ENCODE results near the gene HERPUD1. TPM values are rescaled to one million over a fixed set of nuclear protein-coding genes. Genes with fewer than 3 reads are reported as not detected.
A peak's percentile ranks its signal among the peaks of the same experiment; 100 is the strongest.

The HERPUD1 gene
- total RNA-seq, 3 donors from 2014 or later = 123 to 162 (median 149) TPM

DNA sequence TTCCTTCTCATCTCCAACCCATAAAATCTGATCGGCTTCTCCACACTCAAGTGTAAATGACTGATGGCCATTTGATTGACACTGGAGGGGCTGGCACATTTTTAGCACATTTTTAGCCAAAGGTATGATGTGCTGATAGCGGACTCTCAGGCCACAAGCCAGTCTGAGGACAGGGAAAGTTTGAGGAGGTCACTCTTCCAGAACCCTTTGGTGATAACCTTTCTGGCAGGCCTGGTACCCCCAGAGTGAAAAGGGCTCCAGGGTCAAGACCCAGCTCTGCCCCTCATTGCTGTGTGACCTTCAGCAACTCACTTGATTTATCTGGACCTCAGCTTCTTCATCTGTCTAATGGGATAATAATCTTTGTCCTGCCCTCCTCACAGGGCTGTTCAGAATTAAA lies 55.8 kb downstream of the HERPUD1 start:
- TF ChIP-seq POLR2A (IDR thresholded peaks at IDR 0.05) (no peak), POLR2AphosphoS5 (IDR thresholded peaks at IDR 0.05) (no peak)
- TF ChIP-seq, protein P1, sequence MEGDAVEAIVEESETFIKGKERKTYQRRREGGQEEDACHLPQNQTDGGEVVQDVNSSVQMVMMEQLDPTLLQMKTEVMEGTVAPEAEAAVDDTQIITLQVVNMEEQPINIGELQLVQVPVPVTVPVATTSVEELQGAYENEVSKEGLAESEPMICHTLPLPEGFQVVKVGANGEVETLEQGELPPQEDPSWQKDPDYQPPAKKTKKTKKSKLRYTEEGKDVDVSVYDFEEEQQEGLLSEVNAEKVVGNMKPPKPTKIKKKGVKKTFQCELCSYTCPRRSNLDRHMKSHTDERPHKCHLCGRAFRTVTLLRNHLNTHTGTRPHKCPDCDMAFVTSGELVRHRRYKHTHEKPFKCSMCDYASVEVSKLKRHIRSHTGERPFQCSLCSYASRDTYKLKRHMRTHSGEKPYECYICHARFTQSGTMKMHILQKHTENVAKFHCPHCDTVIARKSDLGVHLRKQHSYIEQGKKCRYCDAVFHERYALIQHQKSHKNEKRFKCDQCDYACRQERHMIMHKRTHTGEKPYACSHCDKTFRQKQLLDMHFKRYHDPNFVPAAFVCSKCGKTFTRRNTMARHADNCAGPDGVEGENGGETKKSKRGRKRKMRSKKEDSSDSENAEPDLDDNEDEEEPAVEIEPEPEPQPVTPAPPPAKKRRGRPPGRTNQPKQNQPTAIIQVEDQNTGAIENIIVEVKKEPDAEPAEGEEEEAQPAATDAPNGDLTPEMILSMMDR (IDR thresholded peaks at IDR 0.05) = no peak
- intact Hi-C loops (cut with DNase I; ENCODE audit: low total_unique reads) = no loop called here
- Histone ChIP-seq H3K27ac (peak overlapping the region in 1 of 2 donors; percentile 94), H3K27me3 (no peaks in the 10 kb centered on the region), H3K36me3 (no peaks in the 10 kb centered on the region), H3K4me1 (peaks cover 0 to 5% of the 10 kb centered on the region in 2 donors), H3K9me3 (no peaks in the 10 kb centered on the region), H3K4me3 (no peak overlapping the region)
- no peak for DNase-seq (ENCODE audit: low spot score in 2 of 2)

DNA sequence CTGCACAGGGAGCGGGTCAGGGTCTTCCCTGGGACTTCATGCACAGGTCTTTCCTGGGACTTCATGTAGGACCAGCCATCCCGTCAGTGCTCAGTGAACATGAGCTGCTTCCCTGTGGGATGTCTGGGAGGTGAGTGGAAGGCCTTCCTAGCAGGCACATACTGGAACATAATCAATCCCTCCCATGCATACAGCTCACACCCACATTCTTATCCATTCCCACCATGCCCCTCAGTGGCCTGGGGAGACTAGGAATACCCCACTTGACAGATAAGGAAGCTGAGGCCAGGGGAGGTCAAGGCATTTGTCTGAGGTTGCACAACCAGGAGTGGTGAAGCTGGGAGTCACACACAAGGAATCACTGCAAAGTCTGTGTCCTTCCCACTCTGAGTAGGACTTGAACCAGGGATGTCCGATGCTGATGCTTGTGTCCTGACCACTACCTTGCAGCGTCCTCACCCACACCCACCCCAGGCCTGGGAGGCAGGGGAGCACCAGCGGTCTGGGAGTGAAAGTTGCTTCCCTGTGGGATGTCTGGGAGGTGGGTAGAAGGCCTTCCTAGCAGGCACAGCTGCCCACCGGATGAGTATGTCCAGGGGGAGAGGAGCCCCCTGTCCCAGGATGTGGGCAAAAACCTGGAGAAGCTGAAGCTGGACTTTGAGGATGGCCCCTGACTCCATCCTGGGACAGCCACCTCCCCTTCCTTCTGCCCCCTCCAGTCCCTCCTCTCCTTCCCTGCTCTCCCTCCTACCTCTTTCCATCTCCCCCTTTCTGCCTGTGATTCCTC lies 56.4 kb downstream of the HERPUD1 start:
- Histone ChIP-seq H3K4me3 (peak overlapping the region; percentile 76 to 92 (median 80)), H3K4me1 (peaks cover 0 to 5% of the 10 kb centered on the region in 2 donors), H3K9me3 (no peaks in the 10 kb centered on the region), H3K36me3 (no peaks in the 10 kb centered on the region), H3K27ac (peak overlapping the region; percentile 82 to 94), H3K27me3 (no peaks in the 10 kb centered on the region)
- DNase-seq (ENCODE audit: low spot score in 2 of 2) = no peak
- TF ChIP-seq, protein P1 (IDR thresholded peaks at IDR 0.05) = no peak
- TF ChIP-seq POLR2A (IDR thresholded peaks at IDR 0.05) (no peak), POLR2AphosphoS5 (IDR thresholded peaks at IDR 0.05) (no peak)
- intact Hi-C loops (cut with DNase I; ENCODE audit: low total_unique reads) = no loop called here

DNA sequence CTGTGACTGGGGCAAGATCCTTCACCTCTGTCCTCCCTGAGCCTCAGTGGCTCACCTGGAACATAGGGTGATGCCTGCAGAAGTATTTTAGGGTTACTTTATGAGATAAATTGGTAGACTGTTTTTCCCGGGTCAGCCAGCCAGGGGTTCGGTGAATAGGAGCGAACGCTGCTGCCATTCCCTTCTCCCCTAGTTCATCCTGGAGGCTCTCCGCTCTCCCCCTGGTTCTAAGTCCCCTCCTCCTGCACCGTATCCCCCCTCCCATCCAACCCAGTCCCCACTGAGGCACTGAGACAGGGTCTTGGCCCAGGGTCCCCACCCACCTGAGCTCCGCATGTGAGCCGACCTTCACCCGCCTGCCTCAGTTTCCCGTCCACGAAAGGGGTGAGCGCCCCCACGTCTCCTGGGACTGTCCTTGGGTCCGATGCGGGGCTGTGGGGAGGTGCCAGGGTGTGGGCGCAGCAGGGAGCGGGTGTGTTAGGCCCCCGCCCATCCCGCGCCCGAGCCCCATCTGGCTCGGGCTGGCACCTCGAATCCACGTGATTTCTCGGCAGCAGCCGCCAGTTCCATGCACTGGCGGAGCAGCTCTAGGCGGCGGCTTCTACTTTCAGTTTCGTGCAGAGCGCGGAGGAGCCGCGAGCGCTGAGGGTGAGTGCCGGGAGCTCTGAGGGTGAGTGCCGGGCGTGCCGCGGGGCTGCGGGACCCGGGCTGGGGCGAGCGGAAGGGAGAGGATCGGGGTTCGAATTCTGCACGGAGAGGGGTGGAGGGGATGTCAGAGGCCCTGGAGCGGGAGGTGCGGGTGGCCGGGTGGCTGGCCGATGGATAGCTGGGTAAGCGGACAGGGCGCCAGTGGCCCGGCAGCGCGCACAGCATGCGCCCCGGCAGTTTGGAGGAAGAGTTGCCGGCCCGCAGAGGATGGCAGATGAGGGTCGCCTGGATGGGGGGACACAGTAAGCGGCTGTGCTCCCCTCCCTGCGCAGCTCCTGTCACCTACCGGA lies 57.3 kb downstream of the HERPUD1 start, which contains the start of gene NLRC5:
TSS of gene NLRC5 (plus strand) at position 610 of the 998 bp plus-strand sequence. CDS start 31,156 bp downstream, outside the sequence.
- Histone ChIP-seq H3K9me3 (no peaks in the 10 kb centered on the region), H3K27me3 (no peaks in the 10 kb centered on the region), H3K27ac (peak within 1 kb of the TSS; percentile 82 to 94), H3K4me3 (peak within 1 kb of the TSS; percentile 76 to 92 (median 80)), H3K4me1 (peaks cover 0 to 5% of the 10 kb centered on the region in 2 donors), H3K36me3 (no peaks in the 10 kb centered on the region)
- TF ChIP-seq, protein P1 (IDR thresholded peaks at IDR 0.05) = no peak
- TF ChIP-seq POLR2A (IDR thresholded peaks at IDR 0.05) = no peak
- TF ChIP-seq POLR2AphosphoS5 (IDR thresholded peaks at IDR 0.05) = peak; percentile 59 to 91 (median 90)
- intact Hi-C loops (cut with DNase I; ENCODE audit: low total_unique reads) = no loop called here
- DNase-seq (ENCODE audit: low spot score in 2 of 2) = peak; percentile 65 to 75

GRCh38 chr16:56989988-56990387 lies 58.0 kb downstream of the HERPUD1 start:
- Histone ChIP-seq H3K36me3 (no peaks in the 10 kb centered on the region), H3K27ac (peak overlapping the region; percentile 82 to 94), H3K27me3 (no peaks in the 10 kb centered on the region), H3K9me3 (no peaks in the 10 kb centered on the region), H3K4me3 (peak overlapping the region; percentile 76 to 92 (median 80)), H3K4me1 (peaks cover 0 to 5% of the 10 kb centered on the region in 2 donors)
- DNase-seq (ENCODE audit: low spot score in 2 of 2) = no peak
- no peak for TF ChIP-seq POLR2AphosphoS5 (IDR thresholded peaks at IDR 0.05)
- no peak for TF ChIP-seq POLR2A (IDR thresholded peaks at IDR 0.05)
- TF ChIP-seq, protein P1 (IDR thresholded peaks at IDR 0.05) = no peak
- intact Hi-C loops (cut with DNase I; ENCODE audit: low total_unique reads) = no loop called here
